WERI-Rb-1 (cell line): ENCODE measurements around the gene PSME3IP1.

Experiments used
- DNase-seq: peaks from one replicate; pipeline ENCODE4 v3.0.0-alpha.2; 2020
- H3K27ac ChIP-seq: fragments of 250-450 bp; sonication (Bioruptor Pico); 2 replicates; pipeline ENCODE4 v1.5.1; 2020; ENCODE audit warnings: mild to moderate bottlenecking, moderate library complexity
- H3K27me3 ChIP-seq: fragments of 250-450 bp; sonication (Bioruptor Pico); 2 replicates; pipeline ENCODE4 v1.5.1; 2021; ENCODE audit warnings: mild to moderate bottlenecking, low read depth, moderate library complexity; ENCODE audit not compliant: insufficient read depth, severe bottlenecking
- H3K36me3 ChIP-seq: fragments of 250-450 bp; sonication (Bioruptor Pico); 2 replicates; pipeline ENCODE4 v1.5.1; 2020; ENCODE audit warnings: mild to moderate bottlenecking, moderate library complexity
- H3K4me3 ChIP-seq: 2 replicates; pipeline ENCODE4 v1.5.1; 2011; ENCODE audit warnings: low read depth, mild to moderate bottlenecking, control low read depth, low read length
- H3K9me3 ChIP-seq: fragments of 250-450 bp; sonication (Bioruptor Pico); 2 replicates; pipeline ENCODE4 v1.5.1; 2021; ENCODE audit warnings: mild to moderate bottlenecking, moderate library complexity; ENCODE audit not compliant: severe bottlenecking
- TF ChIP-seq, protein P1 (sequence below): IDR thresholded peaks from 2 replicates; pipeline ENCODE4 v1.5.1; 2011; ENCODE audit warnings: low read depth, mild to moderate bottlenecking, control low read depth, inconsistent platforms, low read length

PSME3IP1 gene

GRCh38 chr16:57130950-57131321, 54.9 kb downstream of the PSME3IP1 start:
- no peak for DNase-seq
- TF ChIP-seq, protein P1, sequence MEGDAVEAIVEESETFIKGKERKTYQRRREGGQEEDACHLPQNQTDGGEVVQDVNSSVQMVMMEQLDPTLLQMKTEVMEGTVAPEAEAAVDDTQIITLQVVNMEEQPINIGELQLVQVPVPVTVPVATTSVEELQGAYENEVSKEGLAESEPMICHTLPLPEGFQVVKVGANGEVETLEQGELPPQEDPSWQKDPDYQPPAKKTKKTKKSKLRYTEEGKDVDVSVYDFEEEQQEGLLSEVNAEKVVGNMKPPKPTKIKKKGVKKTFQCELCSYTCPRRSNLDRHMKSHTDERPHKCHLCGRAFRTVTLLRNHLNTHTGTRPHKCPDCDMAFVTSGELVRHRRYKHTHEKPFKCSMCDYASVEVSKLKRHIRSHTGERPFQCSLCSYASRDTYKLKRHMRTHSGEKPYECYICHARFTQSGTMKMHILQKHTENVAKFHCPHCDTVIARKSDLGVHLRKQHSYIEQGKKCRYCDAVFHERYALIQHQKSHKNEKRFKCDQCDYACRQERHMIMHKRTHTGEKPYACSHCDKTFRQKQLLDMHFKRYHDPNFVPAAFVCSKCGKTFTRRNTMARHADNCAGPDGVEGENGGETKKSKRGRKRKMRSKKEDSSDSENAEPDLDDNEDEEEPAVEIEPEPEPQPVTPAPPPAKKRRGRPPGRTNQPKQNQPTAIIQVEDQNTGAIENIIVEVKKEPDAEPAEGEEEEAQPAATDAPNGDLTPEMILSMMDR: no peak
- H3K27me3 ChIP-seq: no peaks in the 10 kb centered on the region
- no peaks in the 10 kb centered on the region for H3K36me3 ChIP-seq
- no peak overlapping the region for H3K27ac ChIP-seq
- H3K9me3 ChIP-seq: no peaks in the 10 kb centered on the region
- no peak overlapping the region for H3K4me3 ChIP-seq

- H3K27ac ChIP-seq: no peak overlapping the region
- TF ChIP-seq, protein P1: no peak
- H3K4me3 ChIP-seq: no peak overlapping the region
- no peaks in the 10 kb centered on the region for H3K27me3 ChIP-seq
- DNase-seq: no peak
- no peaks in the 10 kb centered on the region for H3K9me3 ChIP-seq
- no peaks in the 10 kb centered on the region for H3K36me3 ChIP-seq
These were observed 57.0 kb downstream of the PSME3IP1 start for GRCh38 chr16:57128771-57129389.

DNA sequence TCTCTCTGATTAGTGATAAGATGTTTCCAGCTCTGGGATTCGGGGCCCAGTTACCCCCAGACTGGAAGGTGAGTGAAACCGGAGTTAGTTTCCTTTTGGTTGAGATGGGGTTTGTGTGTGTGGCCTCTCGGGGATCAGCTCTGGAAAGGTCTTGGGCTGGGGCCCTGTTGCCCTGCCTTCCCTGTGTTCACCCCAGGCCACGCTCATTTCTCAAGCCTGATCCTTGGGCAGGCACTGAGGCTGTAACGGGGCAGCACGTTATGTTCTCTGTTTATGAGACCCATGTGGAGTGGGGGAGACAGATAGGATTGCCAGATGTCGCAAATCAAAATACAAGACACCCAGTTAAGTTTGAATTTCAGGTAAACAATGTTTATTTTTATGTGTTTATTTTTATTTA, 58.0 kb downstream of the PSME3IP1 start:
- H3K27ac ChIP-seq: no peak overlapping the region
- no peaks in the 10 kb centered on the region for H3K36me3 ChIP-seq
- no peaks in the 10 kb centered on the region for H3K9me3 ChIP-seq
- H3K27me3 ChIP-seq: no peaks in the 10 kb centered on the region
- DNase-seq: no peak
- no peak overlapping the region for H3K4me3 ChIP-seq
- TF ChIP-seq, protein P1: no peak

GRCh38 chr16:57127037-57127763, 58.6 kb downstream of the PSME3IP1 start:
- TF ChIP-seq, protein P1: no peak
- H3K27ac ChIP-seq: no peak overlapping the region
- H3K9me3 ChIP-seq: no peaks in the 10 kb centered on the region
- no peaks in the 10 kb centered on the region for H3K27me3 ChIP-seq
- no peak for DNase-seq
- H3K4me3 ChIP-seq: no peak overlapping the region
- no peaks in the 10 kb centered on the region for H3K36me3 ChIP-seq

GRCh38 chr16:57126411-57126810, 59.4 kb downstream of the PSME3IP1 start:
- no peak overlapping the region for H3K4me3 ChIP-seq
- H3K36me3 ChIP-seq: no peaks in the 10 kb centered on the region
- TF ChIP-seq, protein P1: no peak
- no peaks in the 10 kb centered on the region for H3K9me3 ChIP-seq
- H3K27me3 ChIP-seq: no peaks in the 10 kb centered on the region
- no peak for DNase-seq
- H3K27ac ChIP-seq: no peak overlapping the region
